HCT116 (cell line): ENCODE results near the gene MTG2. TPM values are rescaled to one million over a fixed set of nuclear protein-coding genes. Genes with fewer than 3 reads are reported as not detected.

Experiments
- ATAC-seq: fragments of 200-7000 bp; cut with Tn5 transposase; 2 replicates; pipeline ENCODE4 v1.9.1; 2020; ENCODE audit warnings: mild to moderate bottlenecking, moderate library complexity
- BruUV-seq: library from RNA; stranded (reverse); fragments of 400-500 nt; replicated peaks from 2 replicates; lab custom pipeline; 2021; lab: Mats Ljungman, UMichigan
- CTCF ChIA-PET: fragments of 300-600 bp; sonication (Branson Sonifier 250); formaldehyde crosslinking; loops from one replicate; lab custom pipeline; 2021; ENCODE audit warnings: antibody characterized with exemption; lab: Charles Lee
- POLR2A ChIA-PET: fragments of 300-600, 350-600 bp; sonication (Branson Sonifier 250); formaldehyde crosslinking; loops from one replicate; lab custom pipeline; 2021; ENCODE audit warnings: antibody characterized with exemption; lab: Charles Lee
- RAD21 ChIA-PET, 2 experiments: fragments of 300-600 bp; sonication (Branson Sonifier 250); formaldehyde crosslinking; loops; one replicate each; lab custom pipeline; 2023; ENCODE audit warnings: low total read pairs in 2 of 2; ENCODE audit not compliant: uncharacterized antibody in 2 of 2, unreplicated experiment in 2 of 2, low non-redundant PET in 1 of 2; lab: Charles Lee
- DNase-seq: peaks from one replicate; pipeline ENCODE4 v3.0.0-alpha.2; 2010; ENCODE audit warnings: low read depth, low spot score
- H2AFZ ChIP-seq: fragments of 200-600 bp; shearing (Covaris generic), sonication (generic); 2 replicates; pipeline ENCODE4 v1.6.1; 2017; ENCODE audit warnings: low read depth, mixed run types, mixed read lengths, antibody characterized with exemption, low read length; ENCODE audit not compliant: poor library complexity, severe bottlenecking
- H3K27ac ChIP-seq: 2 replicates; pipeline ENCODE4 v1.5.1; 2012; ENCODE audit warnings: low read depth, low read length
- H3K27me3 ChIP-seq: fragments of 200-600 bp; sonication (generic); 2 replicates; pipeline ENCODE4 v1.6.1; 2016; ENCODE audit warnings: mixed run types, low read length, mixed read lengths; ENCODE audit not compliant: insufficient read depth
- H3K36me3 ChIP-seq, 2 experiments: fragments of 200-500 bp in 1 of 2; fragments of 200-600 bp in 1 of 2; sonication (Bioruptor generic) in 1 of 2; sonication (generic) in 1 of 2; 2 replicates each; pipeline versions ENCODE4 v1.5.1 to v1.6.1; 2014 to 2016; ENCODE audit warnings: low read length in 2 of 2, inconsistent platforms in 1 of 2, mixed read lengths in 1 of 2, mixed run types in 1 of 2; ENCODE audit not compliant: insufficient read depth in 2 of 2, control insufficient read depth in 1 of 2
- H3K4me1 ChIP-seq, 2 experiments: fragments of 200-600 bp in 1 of 2; sonication (generic) in 1 of 2; 2 replicates each; pipeline versions ENCODE4 v1.5.1 to v1.6.1; 2012 to 2017; ENCODE audit warnings: low read length in 2 of 2, inconsistent platforms in 1 of 2, mild to moderate bottlenecking in 1 of 2, mixed read lengths in 1 of 2, mixed run types in 1 of 2, moderate library complexity in 1 of 2; ENCODE audit not compliant: insufficient read depth in 2 of 2, control insufficient read depth in 1 of 2
- H3K4me2 ChIP-seq: fragments of 200-600 bp; sonication (generic); 2 replicates; pipeline ENCODE4 v1.6.1; 2017; ENCODE audit warnings: mixed run types, low read length, mixed read lengths
- H3K4me3 ChIP-seq, 2 experiments: fragments of 200-600 bp in 1 of 2; sonication (generic) in 1 of 2; replicated peaks in 1 of 2; 2 replicates each; pipeline ENCODE4 v1.5.1; 2011 to 2016; ENCODE audit warnings: low read length in 2 of 2, control low read depth in 1 of 2, low read depth in 1 of 2, mild to moderate bottlenecking in 1 of 2, mixed read lengths in 1 of 2, mixed run types in 1 of 2
- H3K79me2 ChIP-seq: fragments of 200-600 bp; sonication (generic); 2 replicates; pipeline ENCODE4 v1.6.1; 2017; ENCODE audit warnings: mild to moderate bottlenecking, mixed run types, low read length, moderate library complexity, mixed read lengths; ENCODE audit not compliant: insufficient read depth
- H3K9ac ChIP-seq: fragments of 200-600 bp; sonication (generic); 2 replicates; pipeline ENCODE4 v1.6.1; 2016; ENCODE audit warnings: low read length, mixed read lengths
- H3K9me2 ChIP-seq: fragments of 200-600 bp; sonication (generic), shearing (Covaris generic); 2 replicates; pipeline ENCODE4 v1.6.1; 2017; ENCODE audit warnings: mixed run types, mild to moderate bottlenecking, moderate library complexity; ENCODE audit not compliant: insufficient read depth
- H3K9me3 ChIP-seq, 2 experiments: fragments of 200-500 bp in 1 of 2; fragments of 200-600 bp in 1 of 2; sonication (Bioruptor generic) in 1 of 2; sonication (generic) in 1 of 2; 2 replicates each; pipeline ENCODE4 v1.6.1; 2014 to 2017; ENCODE audit warnings: low read length in 2 of 2, mixed read lengths in 2 of 2, inconsistent platforms in 1 of 2, low read depth in 1 of 2, mild to moderate bottlenecking in 1 of 2, mixed run types in 1 of 2, moderate library complexity in 1 of 2; ENCODE audit not compliant: control insufficient read depth in 1 of 2, insufficient read depth in 1 of 2
- H4K20me1 ChIP-seq: fragments of 200-600 bp; sonication (generic), shearing (Covaris generic); 2 replicates; pipeline ENCODE4 v1.6.1; 2017; ENCODE audit warnings: mixed run types, mild to moderate bottlenecking, moderate library complexity; ENCODE audit not compliant: insufficient read depth
- ATF3 ChIP-seq: IDR thresholded peaks from 2 replicates; pipeline ENCODE4 v1.6.1; 2012
- CBX3 ChIP-seq: IDR thresholded peaks from 2 replicates; pipeline ENCODE4 v1.6.1; 2012; ENCODE audit warnings: low read depth
- CEBPB ChIP-seq: IDR thresholded peaks from 2 replicates; pipeline ENCODE4 v1.6.1; 2012; ENCODE audit warnings: low read depth
- CTCF ChIP-seq, 3 experiments: fragments of 200-600 bp in 1 of 3; sonication (generic) in 1 of 3; IDR thresholded peaks in 2 of 3; conservative IDR thresholded peaks in 1 of 3; 2 replicates each; pipeline ENCODE4 v1.5.1; 2012 to 2017; ENCODE audit warnings: low read depth in 2 of 3, low read length in 2 of 3, antibody characterized with exemption in 1 of 3, borderline replicate concordance in 1 of 3, control low read depth in 1 of 3, mild to moderate bottlenecking in 1 of 3, mixed read lengths in 1 of 3, mixed run types in 1 of 3, moderate library complexity in 1 of 3; ENCODE audit not compliant: insufficient read depth in 1 of 3
- ELF1 ChIP-seq: IDR thresholded peaks from 2 replicates; pipeline ENCODE4 v1.6.1; 2012; ENCODE audit warnings: low read depth, borderline replicate concordance
- EZH2 ChIP-seq: fragments of 200-600 bp; sonication (generic); IDR thresholded peaks from 2 replicates; pipeline ENCODE4 v1.6.1; 2017; ENCODE audit warnings: antibody characterized with exemption, mixed run types
- EZH2phosphoT487 ChIP-seq: fragments of 200-600 bp; IDR thresholded peaks from 2 replicates; pipeline ENCODE4 v1.6.1; 2018; ENCODE audit warnings: antibody characterized with exemption, borderline replicate concordance
- FOSL1 ChIP-seq: IDR thresholded peaks from 2 replicates; pipeline ENCODE4 v1.6.1; 2012; ENCODE audit warnings: low read depth
- JUND ChIP-seq: IDR thresholded peaks from 2 replicates; pipeline ENCODE4 v1.6.1; 2012
- POLR2A ChIP-seq: IDR thresholded peaks from 2 replicates; pipeline ENCODE4 v1.7.0; 2011; ENCODE audit warnings: borderline replicate concordance; ENCODE audit not compliant: insufficient read depth, insufficient read length; ENCODE audit errors: extremely low read depth
- RAD21 ChIP-seq: IDR thresholded peaks from 2 replicates; pipeline ENCODE4 v1.6.1; 2012; ENCODE audit warnings: low read depth, mild to moderate bottlenecking
- REST ChIP-seq: IDR thresholded peaks from 2 replicates; pipeline ENCODE4 v1.6.1; 2012; ENCODE audit warnings: low read depth
- SRF ChIP-seq: IDR thresholded peaks from 2 replicates; pipeline ENCODE4 v1.6.1; 2012; ENCODE audit warnings: low read depth
- ZFX ChIP-seq: fragments of 450-650 bp; IDR thresholded peaks from 2 replicates; pipeline ENCODE4 v1.6.1; 2017
- ZNF274 ChIP-seq: fragments of 200-500 bp; sonication (Bioruptor generic); IDR thresholded peaks from 2 replicates; pipeline ENCODE4 v1.6.1; 2014; ENCODE audit warnings: mild to moderate bottlenecking, low read depth, low read length, inconsistent platforms
- intact Hi-C: fragments of 100-400 bp; cut with micrococcal nuclease; formaldehyde crosslinking; loops from 2 replicates; pipeline ENCODE4 v1.10.0; 2022
- total RNA-seq: library from RNA; stranded (reverse); gene quantifications from one replicate; pipeline ENCODE4 v1.2.1, GENCODE V29; 2021; ENCODE audit not compliant: unreplicated experiment

MTG2 gene
- total RNA-seq, 1 experiment from 2014 or later = 43.3 TPM

GRCh38 chr20:62191781-62192559 lies 9.1 kb downstream of the MTG2 start (continued):
- no peak for TF ChIP-seq CTCF (IDR thresholded peaks at IDR 0.05 in 2 of 3, conservative IDR thresholded peaks at IDR 0.05 in 1 of 3; ENCODE audit: borderline replicate concordance in 1 of 3, insufficient read depth in 1 of 3, low read depth in 2 of 3, low read length in 2 of 3)
- TF ChIP-seq FOSL1 = no peak
- no peak for TF ChIP-seq RAD21
- no peak for TF ChIP-seq ZNF274
- no peak for TF ChIP-seq ELF1

GRCh38 chr20:62192635-62193034 lies 9.8 kb downstream of the MTG2 start:
- POLR2A ChIA-PET = no interaction called here
- Histone ChIP-seq H4K20me1 (no peaks in the 10 kb centered on the region), H3K4me2 (no peak overlapping the region), H3K4me3 (no peak overlapping the region), H2AFZ (no peak overlapping the region), H3K4me1 (no peaks in the 10 kb centered on the region), H3K9me2 (no peaks in the 10 kb centered on the region), H3K79me2 (peaks cover 69% of the 10 kb centered on the region), H3K27me3 (no peaks in the 10 kb centered on the region), H3K9me3 (no peaks in the 10 kb centered on the region), H3K27ac (no peak overlapping the region), H3K36me3 (peaks cover 3 to 13% of the 10 kb centered on the region in 2 experiments; a peak in 3 of 4 replicates), H3K9ac (no peak overlapping the region)
- RAD21 ChIA-PET = no interaction called here
- ATAC-seq (no peak), DNase-seq (no peak)
- CTCF ChIA-PET = no interaction called here
- intact Hi-C loops = no loop called here
- BruUV-seq = no TSS peak
- TF ChIP-seq JUND (no peak), CBX3 (no peak), EZH2phosphoT487 (no peak), REST (no peak), CEBPB (no peak), ZFX (no peak), SRF (no peak), RAD21 (no peak), POLR2A (no peak), ATF3 (no peak), ELF1 (no peak), EZH2 (no peak), CTCF (IDR thresholded peaks at IDR 0.05 in 2 of 3, conservative IDR thresholded peaks at IDR 0.05 in 1 of 3; ENCODE audit: borderline replicate concordance in 1 of 3, insufficient read depth in 1 of 3, low read depth in 2 of 3, low read length in 2 of 3) (no peak)
